Calu3 (cell line): ENCODE data around the gene ITGB3BP. TPM values are rescaled to one million over a fixed set of nuclear protein-coding genes. Genes with fewer than 3 reads are reported as not detected.

Experiments
- BruUV-seq: library from RNA; stranded (reverse); fragments of 400-500 nt; replicated peaks from 2 replicates; lab custom pipeline; 2021; lab: Mats Ljungman, UMichigan
- CTCF ChIA-PET: fragments of 300-600 bp; sonication (Branson Sonifier 250); formaldehyde crosslinking; loops from one replicate; lab custom pipeline; 2022; ENCODE audit warnings: antibody characterized with exemption; lab: Charles Lee
- DNase-seq: peaks from one replicate; pipeline ENCODE4 v3.0.0; 2022
- H3K27ac Mint-ChIP-seq: one replicate; pipeline ENCODE4 v1.8.0; 2022; ENCODE audit warnings: mixed read lengths; ENCODE audit not compliant: unreplicated experiment
- H3K27me3 Mint-ChIP-seq: one replicate; pipeline ENCODE4 v1.8.0; 2022; ENCODE audit warnings: mixed read lengths; ENCODE audit not compliant: unreplicated experiment
- H3K36me3 Mint-ChIP-seq: one replicate; pipeline ENCODE4 v1.8.0; 2022; ENCODE audit warnings: mild to moderate bottlenecking, moderate library complexity, mixed read lengths; ENCODE audit not compliant: insufficient read depth, unreplicated experiment
- H3K4me1 Mint-ChIP-seq: one replicate; pipeline ENCODE4 v1.8.0; 2022; ENCODE audit warnings: mild to moderate bottlenecking, low read depth, mixed read lengths; ENCODE audit not compliant: unreplicated experiment
- H3K4me3 Mint-ChIP-seq: one replicate; pipeline ENCODE4 v1.8.0; 2022; ENCODE audit warnings: mild to moderate bottlenecking, low read depth, moderate library complexity, mixed read lengths; ENCODE audit not compliant: unreplicated experiment
- H3K9me3 Mint-ChIP-seq: one replicate; pipeline ENCODE4 v1.8.0; 2022; ENCODE audit warnings: low read depth, mixed read lengths; ENCODE audit not compliant: unreplicated experiment
- CTCF ChIP-seq: fragments of 200-600 bp; IDR thresholded peaks from one replicate; pipeline ENCODE4 v1.8.0; 2022; ENCODE audit warnings: antibody characterized with exemption; ENCODE audit not compliant: unreplicated experiment
- intact Hi-C: fragments of 100-400 bp; cut with micrococcal nuclease; formaldehyde crosslinking; loops from one replicate; pipeline ENCODE4 v1.10.0; 2022; ENCODE audit not compliant: unreplicated experiment
- total RNA-seq: library from RNA; stranded (reverse); gene quantifications from 2 replicates; pipeline ENCODE4 v1.2.3, GENCODE V29; 2022

ITGB3BP gene
- total RNA-seq, 1 experiment from 2014 or later, result 52.1 TPM

- H3K27ac Mint-ChIP-seq, result no peak overlapping the region
- H3K27me3 Mint-ChIP-seq, result no peaks in the 10 kb centered on the region
- H3K9me3 Mint-ChIP-seq, result peaks cover 6% of the 10 kb centered on the region
- no peak overlapping the region for H3K4me3 Mint-ChIP-seq
- no peak for TF ChIP-seq CTCF
- no TSS peak for BruUV-seq
- no peak for DNase-seq
- H3K36me3 Mint-ChIP-seq, result no peaks in the 10 kb centered on the region
- intact Hi-C loops, result loop anchor here (5.0 kb wide), 1 partner anchor 35 kb away; no protein-coding TSS in a partner anchor
- H3K4me1 Mint-ChIP-seq, result no peaks in the 10 kb centered on the region
- CTCF ChIA-PET, result no interaction called here
Observed at GRCh38 chr1:63512584-63512983, 10.4 kb downstream of the ITGB3BP start.

- no peaks in the 10 kb centered on the region for H3K4me1 Mint-ChIP-seq
- CTCF ChIA-PET, result no interaction called here
- DNase-seq, result no peak
- no peak overlapping the region for H3K4me3 Mint-ChIP-seq
- H3K27me3 Mint-ChIP-seq, result no peaks in the 10 kb centered on the region
- no TSS peak for BruUV-seq
- H3K36me3 Mint-ChIP-seq, result no peaks in the 10 kb centered on the region
- peaks cover 10% of the 10 kb centered on the region for H3K9me3 Mint-ChIP-seq
- TF ChIP-seq CTCF, result no peak
- intact Hi-C loops, result loop anchor here (5.0 kb wide), 1 partner anchor 32 kb away; no protein-coding TSS in a partner anchor
- H3K27ac Mint-ChIP-seq, result no peak overlapping the region
Observed at GRCh38 chr1:63509718-63510117, 13.3 kb downstream of the ITGB3BP start.

GRCh38 chr1:63506782-63507181 is 16.2 kb downstream of the ITGB3BP start:
- no peak for TF ChIP-seq CTCF
- Mint-ChIP-seq H3K36me3 (no peaks in the 10 kb centered on the region), H3K9me3 (peaks cover 7% of the 10 kb centered on the region), H3K27me3 (no peaks in the 10 kb centered on the region), H3K4me1 (no peaks in the 10 kb centered on the region), H3K4me3 (no peak overlapping the region), H3K27ac (no peak overlapping the region)
- intact Hi-C loops, result no loop called here
- DNase-seq, result no peak
- BruUV-seq, result no TSS peak
- CTCF ChIA-PET, result no interaction called here

GRCh38 chr1:63501256-63501655 is 21.8 kb downstream of the ITGB3BP start:
- intact Hi-C loops, result no loop called here
- Mint-ChIP-seq H3K27ac (peak overlapping the region; percentile 7), H3K4me3 (no peak overlapping the region), H3K27me3 (no peaks in the 10 kb centered on the region), H3K4me1 (no peaks in the 10 kb centered on the region), H3K9me3 (peaks cover 7% of the 10 kb centered on the region), H3K36me3 (no peaks in the 10 kb centered on the region)
- CTCF ChIA-PET, result no interaction called here
- TF ChIP-seq CTCF, result no peak
- no peak for DNase-seq
- BruUV-seq, result no TSS peak
